K562 (cell line): Measurements from ENCODE around the gene DNMBP. TPM values are rescaled to one million over a fixed set of nuclear protein-coding genes. Genes with fewer than 3 reads are reported as not detected.

Source experiments
- ATAC-seq: fragments of 200-7000 bp; cut with Tn5 transposase; 3 replicates; pipeline ENCODE4 v1.9.1; 2020; ENCODE audit warnings: moderate library complexity
- BruUV-seq: library from RNA; stranded (reverse); fragments of 400-500 nt; replicated peaks from 2 replicates; lab custom pipeline; 2021; lab: Mats Ljungman, UMichigan
- CTCF ChIA-PET: fragments of 300-600 bp; formaldehyde crosslinking; extraction: SDS; loops from one replicate; lab custom pipeline; 2021; ENCODE audit warnings: low intra/inter-chr PET ratio; lab: Yijun Ruan, JAX
- POLR2A ChIA-PET: fragments of 300-600, 350-650 bp; sonication (Branson Sonifier 250); formaldehyde crosslinking; extraction: SDS; loops from one replicate; lab custom pipeline; 2021; ENCODE audit warnings: antibody characterized with exemption, inconsistent platforms; lab: Yijun Ruan, JAX
- DNase-seq, 4 experiments: peaks; one replicate each; pipeline versions ENCODE4 v3.0.0 to v3.0.0-alpha.2; 2011 to 2018; ENCODE audit warnings: low spot score in 3 of 4, mixed read lengths in 3 of 4; ENCODE audit errors: extremely low read depth in 1 of 4
- FAIRE-seq: peaks from 2 replicates; lab custom pipeline; 2011; peaks lifted over from hg19 to GRCh38; lab: Jason Lieb, UNC
- H2AFZ ChIP-seq: 2 replicates; pipeline ENCODE4 v1.6.0; 2011; ENCODE audit warnings: low read depth, low read length, control low read depth, inconsistent platforms
- H3K27ac ChIP-seq: fragments of 200-600 bp; 3 replicates; pipeline ENCODE4 v1.8.0; 2011; ENCODE audit warnings: low read depth, mild to moderate bottlenecking, control low read depth, inconsistent platforms, low read length, moderate library complexity, mixed read lengths; ENCODE audit errors: extremely low read depth
- H3K27me3 ChIP-seq, 2 experiments: fragments of 300-600 bp in 1 of 2; 2 replicates in 1 of 2; 3 replicates in 1 of 2; pipeline versions ENCODE4 v1.6.0 to v1.8.0; 2011; ENCODE audit warnings: inconsistent platforms in 2 of 2, low read length in 2 of 2, mild to moderate bottlenecking in 1 of 2, mixed read lengths in 1 of 2, moderate library complexity in 1 of 2; ENCODE audit not compliant: control insufficient read depth in 2 of 2, insufficient read depth in 2 of 2
- H3K36me3 ChIP-seq: fragments of 300-600 bp; 3 replicates; pipeline ENCODE4 v1.8.0; 2011; ENCODE audit warnings: mild to moderate bottlenecking, low read length, inconsistent platforms; ENCODE audit not compliant: control insufficient read depth, insufficient read depth
- H3K4me1 ChIP-seq, 2 experiments: fragments of 200-600 bp in 1 of 2; replicated peaks in 1 of 2; 2 replicates in 1 of 2; 3 replicates in 1 of 2; pipeline versions ENCODE4 v1.5.1 to v1.8.0; 2011; ENCODE audit warnings: inconsistent platforms in 2 of 2, low read length in 2 of 2, mild to moderate bottlenecking in 1 of 2, mixed read lengths in 1 of 2, moderate library complexity in 1 of 2; ENCODE audit not compliant: control insufficient read depth in 2 of 2, insufficient read depth in 2 of 2
- H3K4me2 ChIP-seq: 2 replicates; pipeline ENCODE4 v1.6.1; 2011; ENCODE audit warnings: low read length, control low read depth, inconsistent platforms, mixed read lengths; ENCODE audit not compliant: insufficient read depth
- H3K4me3 ChIP-seq: fragments of 200-600 bp; sonication (generic), shearing (Covaris generic); 2 replicates; pipeline ENCODE4 v1.5.1; 2016; ENCODE audit warnings: control low read depth, inconsistent platforms
- H3K79me2 ChIP-seq: fragments of 200-600 bp; 3 replicates; pipeline ENCODE4 v1.8.0; 2011; ENCODE audit warnings: low read length, inconsistent platforms; ENCODE audit not compliant: control insufficient read depth, insufficient read depth
- H3K9ac ChIP-seq, 2 experiments: 2 replicates each; pipeline versions ENCODE4 v1.6.0 to v1.6.1; 2011; ENCODE audit warnings: low read depth in 2 of 2, low read length in 2 of 2, control low read depth in 1 of 2, inconsistent platforms in 1 of 2, mild to moderate bottlenecking in 1 of 2, mixed read lengths in 1 of 2; ENCODE audit not compliant: insufficient read depth in 1 of 2
- H3K9me1 ChIP-seq: one replicate; pipeline ENCODE4 v1.6.0; 2011; ENCODE audit warnings: inconsistent platforms, mild to moderate bottlenecking, low read length, moderate library complexity; ENCODE audit not compliant: control insufficient read depth, insufficient read depth
- H3K9me3 ChIP-seq: replicated peaks from 2 replicates; pipeline ENCODE4 v1.5.1; 2011; ENCODE audit warnings: low read depth, low read length, inconsistent platforms; ENCODE audit not compliant: control insufficient read depth, insufficient read depth
- H4K20me1 ChIP-seq: replicated peaks from 2 replicates; pipeline ENCODE4 v1.6.1; 2011; ENCODE audit warnings: low read length, inconsistent platforms, mixed read lengths; ENCODE audit not compliant: control insufficient read depth, insufficient read depth
- CHD4 ChIP-seq: fragments of 200-600 bp; sonication (generic); IDR thresholded peaks from 3 replicates; pipeline ENCODE4 v1.6.1; 2012; ENCODE audit warnings: low read depth, mild to moderate bottlenecking, mixed read lengths, low read length, inconsistent platforms; ENCODE audit not compliant: insufficient read depth, insufficient replicate concordance, poor library complexity, severe bottlenecking
- COPS2 ChIP-seq: fragments of 450-650 bp; conservative IDR thresholded peaks from 2 replicates; pipeline ENCODE4 v1.6.1; 2016; ENCODE audit warnings: mild to moderate bottlenecking, moderate library complexity
- KLF16 ChIP-seq: IDR thresholded peaks from 2 replicates; pipeline ENCODE4 v1.6.1; 2016; ENCODE audit warnings: antibody characterized with exemption
- NCOA6 ChIP-seq: fragments of 450-650 bp; IDR thresholded peaks from 2 replicates; pipeline ENCODE4 v1.6.1; 2017; ENCODE audit warnings: mild to moderate bottlenecking
- PCBP1 ChIP-seq: fragments of 200-400 bp; formaldehyde crosslinking; IDR thresholded peaks from 2 replicates; pipeline ENCODE4 v1.6.1; 2018; ENCODE audit warnings: mild to moderate bottlenecking, low read depth, low read length; ENCODE audit not compliant: poor library complexity, severe bottlenecking
- RFX1 ChIP-seq: fragments of 450-650 bp; IDR thresholded peaks from 2 replicates; pipeline ENCODE4 v1.6.1; 2016; ENCODE audit warnings: mild to moderate bottlenecking, moderate library complexity
- SETDB1 ChIP-seq: IDR thresholded peaks from one replicate; pipeline ENCODE4 v1.6.1; 2012; ENCODE audit warnings: low read length, control low read depth, inconsistent platforms
- SRSF9 ChIP-seq: fragments of 200-400 bp; formaldehyde crosslinking; IDR thresholded peaks from 2 replicates; pipeline ENCODE4 v1.6.1; 2017; ENCODE audit warnings: low read depth, low read length, borderline replicate concordance
- STAG1 ChIP-seq: sonication (generic); formaldehyde crosslinking; IDR thresholded peaks from 2 replicates; pipeline ENCODE4 v1.5.0; 2020; ENCODE audit warnings: missing genetic modification reagents, borderline replicate concordance
- ZEB2 ChIP-seq: fragments of 450-650 bp; IDR thresholded peaks from 2 replicates; pipeline ENCODE4 v1.6.1; 2016
- ZNF830 ChIP-seq: fragments of 250-450 bp; sonication (Bioruptor Pico); IDR thresholded peaks from 2 replicates; pipeline ENCODE4 v1.5.0; 2021; ENCODE audit warnings: mild to moderate bottlenecking
- WGBS: fragments of 100-300 bp; shearing (Covaris generic); methylation state at CpG from one replicate; pipeline ENCODE4 v1.1.6; 2016; ENCODE audit warnings: low coverage, mixed read lengths; ENCODE audit not compliant: insufficient coverage; ENCODE audit errors: missing lambda C conversion rate; 5-methylcytosine and 5-hydroxymethylcytosine counted together
- in situ Hi-C: fragments of 300-500 bp; cut with MboI; formaldehyde crosslinking; loops from 4 replicates; pipeline ENCODE4 v1.15.0; 2018; ENCODE audit warnings: inconsistent platforms, mixed read lengths
- intact Hi-C: fragments of 100-400 bp; cut with micrococcal nuclease; formaldehyde crosslinking; loops from 2 replicates; pipeline ENCODE4 v1.14.2; 2022
- polyA plus RNA-seq, 8 experiments: library from polyadenylated mRNA; depleted of rRNA in 4 of 8; stranded (reverse) in 5 of 8; unstranded in 3 of 8; fragments of >200 nt; fragmentation: Nextera tagmentation in 2 of 8; fragmentation: Illumina TruSeq in 1 of 8; extraction: Ambion mirVana in 2 of 8; extraction: Trizol in 1 of 8; gene quantifications; 2 replicates each; pipeline versions ENCODE4 v1.2.1 to v1.2.3, GENCODE V29; 2011 to 2014; ENCODE audit warnings: inconsistent platforms in 1 of 8, missing spikeins in 1 of 8
- total RNA-seq, 7 experiments: library from RNA; depleted of rRNA in 6 of 7; stranded (reverse); fragments of >200 nt in 6 of 7; fragmentation: Illumina TruSeq in 2 of 7; extraction: Trizol in 2 of 7; gene quantifications; 2 replicates each; pipeline versions ENCODE4 v1.2.1 to v1.2.3, GENCODE V29; 2011 to 2021; ENCODE audit warnings: low replicate concordance in 1 of 7
- TF ChIP-seq, protein P1 (sequence below): fragments of 450-650 bp; formaldehyde crosslinking; conservative IDR thresholded peaks from 2 replicates; pipeline ENCODE4 v1.4.0; 2022; ENCODE audit warnings: mild to moderate bottlenecking, missing genetic modification characterization

The DNMBP gene
- total and polyA plus RNA-seq, 9 of the 15 experiments (the other 6 are each of a cell fraction or from before 2014, with no cell fraction given), result 0.83 to 3.7 (median 2.2) TPM

DNA sequence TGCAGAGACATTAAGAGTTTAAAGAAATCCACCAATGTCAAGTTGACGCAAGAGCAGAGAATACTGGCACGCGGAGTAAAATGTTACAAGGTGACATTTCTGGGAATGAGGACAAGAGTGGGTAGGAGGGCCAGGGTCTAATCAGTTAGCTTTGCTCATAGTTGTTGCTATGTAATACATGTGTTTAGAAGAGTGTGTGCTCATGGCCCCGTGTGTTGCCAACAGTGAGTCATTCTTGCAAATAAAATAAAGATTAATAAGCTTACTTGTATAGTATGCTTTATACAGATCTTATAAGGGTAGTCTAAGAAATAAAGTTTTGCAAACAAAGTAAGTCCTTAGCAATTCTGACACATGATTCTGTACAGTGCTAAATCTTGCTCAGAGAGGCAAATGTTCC lies 64.5 kb downstream of the DNMBP start:
- no peak for TF ChIP-seq PCBP1
- no peak for TF ChIP-seq SRSF9
- no peak for TF ChIP-seq KLF16
- TF ChIP-seq, protein P1, sequence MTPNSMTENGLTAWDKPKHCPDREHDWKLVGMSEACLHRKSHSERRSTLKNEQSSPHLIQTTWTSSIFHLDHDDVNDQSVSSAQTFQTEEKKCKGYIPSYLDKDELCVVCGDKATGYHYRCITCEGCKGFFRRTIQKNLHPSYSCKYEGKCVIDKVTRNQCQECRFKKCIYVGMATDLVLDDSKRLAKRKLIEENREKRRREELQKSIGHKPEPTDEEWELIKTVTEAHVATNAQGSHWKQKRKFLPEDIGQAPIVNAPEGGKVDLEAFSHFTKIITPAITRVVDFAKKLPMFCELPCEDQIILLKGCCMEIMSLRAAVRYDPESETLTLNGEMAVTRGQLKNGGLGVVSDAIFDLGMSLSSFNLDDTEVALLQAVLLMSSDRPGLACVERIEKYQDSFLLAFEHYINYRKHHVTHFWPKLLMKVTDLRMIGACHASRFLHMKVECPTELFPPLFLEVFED (CRISPR knock-in tag), result no peak
- TF ChIP-seq NCOA6, result no peak
- TF ChIP-seq RFX1, result no peak
- TF ChIP-seq ZEB2, result no peak
- no peak for TF ChIP-seq ZNF830 (CRISPR knock-in tag)
- TF ChIP-seq SETDB1, result no peak
- TF ChIP-seq COPS2, result no peak
- TF ChIP-seq STAG1 (CRISPR knock-in tag), result no peak
- no peak for TF ChIP-seq CHD4
- POLR2A ChIA-PET, result no interaction called here
- no TSS peak for BruUV-seq
- no peaks in the 10 kb centered on the region for H3K9me1 ChIP-seq
- DNase-seq, result no peak
- intact Hi-C loops, result no loop called here
- no peak overlapping the region for H2AFZ ChIP-seq
- no peaks in the 10 kb centered on the region for H4K20me1 ChIP-seq
- H3K4me3 ChIP-seq, result no peak overlapping the region
- H3K9ac ChIP-seq, result no peak overlapping the region
- no peaks in the 10 kb centered on the region for H3K36me3 ChIP-seq
- H3K4me1 ChIP-seq, result no peaks in the 10 kb centered on the region
- no peaks in the 10 kb centered on the region for H3K79me2 ChIP-seq
- H3K4me2 ChIP-seq, result no peak overlapping the region
- no peak for ATAC-seq
- in situ Hi-C loops, result no loop called here
- no peaks in the 10 kb centered on the region for H3K27me3 ChIP-seq
- WGBS, result 53% methylated on average over 2 of the region's 4 CpGs
- CTCF ChIA-PET, result no interaction called here
- no peak overlapping the region for H3K27ac ChIP-seq
- H3K9me3 ChIP-seq, result no peaks in the 10 kb centered on the region
- no peak for FAIRE-seq
